HepG2 (cell line): Measurements from ENCODE around the gene IRAK3. TPM values are rescaled to one million over a fixed set of nuclear protein-coding genes. Genes with fewer than 3 reads are reported as not detected.
A peak's percentile ranks its signal among the peaks of the same experiment; 100 is the strongest.

Source experiments
- FOSL2 ChIP-seq: sonication (generic); formaldehyde crosslinking; IDR thresholded peaks from 2 replicates; pipeline ENCODE4 v1.4.0; 2020; ENCODE audit warnings: missing genetic modification reagents
- HOXD1 ChIP-seq: sonication (generic); formaldehyde crosslinking; IDR thresholded peaks from 2 replicates; pipeline ENCODE4 v1.5.0; 2020; ENCODE audit warnings: missing genetic modification reagents
- PHF21A ChIP-seq: sonication (generic); formaldehyde crosslinking; IDR thresholded peaks from 2 replicates; pipeline ENCODE4 v1.5.0; 2020; ENCODE audit warnings: mild to moderate bottlenecking, missing genetic modification reagents
- POLR2A ChIP-seq, 2 experiments: IDR thresholded peaks; 2 replicates each; pipeline ENCODE4 v1.6.1; 2011; ENCODE audit warnings: low read depth in 2 of 2, low read length in 2 of 2, mild to moderate bottlenecking in 1 of 2, moderate library complexity in 1 of 2; ENCODE audit not compliant: insufficient read depth in 1 of 2
- SP4 ChIP-seq: sonication (generic); formaldehyde crosslinking; IDR thresholded peaks from 2 replicates; pipeline ENCODE4 v1.8.1; 2023; ENCODE audit warnings: mild to moderate bottlenecking, missing genetic modification reagents
- STAT5B ChIP-seq: sonication (generic); formaldehyde crosslinking; IDR thresholded peaks from 2 replicates; pipeline ENCODE4 v1.4.0; 2020; ENCODE audit warnings: missing genetic modification reagents
- TAF1 ChIP-seq: sonication (generic); formaldehyde crosslinking; IDR thresholded peaks from 2 replicates; pipeline ENCODE4 v1.4.0; 2020; ENCODE audit warnings: missing genetic modification reagents
- ZBTB7A ChIP-seq: sonication (generic); formaldehyde crosslinking; IDR thresholded peaks from 2 replicates; pipeline ENCODE4 v1.8.0; 2022; ENCODE audit warnings: mild to moderate bottlenecking, missing genetic modification reagents
- polyA plus RNA-seq, 8 experiments: library from polyadenylated mRNA; depleted of rRNA in 3 of 8; stranded (reverse) in 7 of 8; unstranded in 1 of 8; fragments of >200 nt; fragmentation: Illumina TruSeq in 4 of 8; extraction: Trizol in 4 of 8; gene quantifications; 2 replicates each; pipeline versions ENCODE4 v1.2.1 to v1.2.3, GENCODE V29; 2011 to 2016; ENCODE audit warnings: low read depth in 4 of 8, missing spikeins in 1 of 8, mixed read lengths in 1 of 8; ENCODE audit not compliant: insufficient read depth in 1 of 8
- total RNA-seq, 5 experiments: library from RNA; depleted of rRNA; stranded (reverse); fragments of >200 nt; fragmentation: Illumina TruSeq; extraction: Trizol; gene quantifications; 2 replicates each; pipeline ENCODE4 v1.2.3, GENCODE V29; 2016; ENCODE audit warnings: low read depth in 1 of 5
- TF ChIP-seq, protein P1 (sequence below): sonication (generic); formaldehyde crosslinking; IDR thresholded peaks from 2 replicates; pipeline ENCODE4 v1.5.1; 2020; ENCODE audit warnings: mild to moderate bottlenecking, missing genetic modification reagents, moderate library complexity
- TF ChIP-seq, protein P2 (sequence below): sonication (generic); formaldehyde crosslinking; IDR thresholded peaks from 2 replicates; pipeline ENCODE4 v1.5.1; 2020; ENCODE audit warnings: mild to moderate bottlenecking, missing genetic modification reagents
- TF ChIP-seq, protein P3 (sequence below): sonication (generic); formaldehyde crosslinking; IDR thresholded peaks from 2 replicates; pipeline ENCODE4 v1.4.0; 2020; ENCODE audit warnings: missing genetic modification reagents
- TF ChIP-seq, protein P4 (sequence below): sonication (generic); formaldehyde crosslinking; conservative IDR thresholded peaks from 2 replicates; pipeline ENCODE4 v1.8.0; 2022; ENCODE audit warnings: mild to moderate bottlenecking, moderate library complexity, missing genetic modification reagents
- TF ChIP-seq, protein P5 (sequence below): sonication (generic); formaldehyde crosslinking; IDR thresholded peaks from 2 replicates; pipeline ENCODE4 v1.4.0; 2020; ENCODE audit warnings: mild to moderate bottlenecking, low read depth, missing genetic modification reagents
- TF ChIP-seq, protein P6 (sequence below): IDR thresholded peaks from 2 replicates; pipeline ENCODE4 v1.6.1; 2016; ENCODE audit warnings: mild to moderate bottlenecking

Gene IRAK3
- total and polyA plus RNA-seq, 2 of the 13 experiments (the other 11 are each of a cell fraction or from before 2014, with no cell fraction given): 0.01 TPM; not detected in 1

DNA sequence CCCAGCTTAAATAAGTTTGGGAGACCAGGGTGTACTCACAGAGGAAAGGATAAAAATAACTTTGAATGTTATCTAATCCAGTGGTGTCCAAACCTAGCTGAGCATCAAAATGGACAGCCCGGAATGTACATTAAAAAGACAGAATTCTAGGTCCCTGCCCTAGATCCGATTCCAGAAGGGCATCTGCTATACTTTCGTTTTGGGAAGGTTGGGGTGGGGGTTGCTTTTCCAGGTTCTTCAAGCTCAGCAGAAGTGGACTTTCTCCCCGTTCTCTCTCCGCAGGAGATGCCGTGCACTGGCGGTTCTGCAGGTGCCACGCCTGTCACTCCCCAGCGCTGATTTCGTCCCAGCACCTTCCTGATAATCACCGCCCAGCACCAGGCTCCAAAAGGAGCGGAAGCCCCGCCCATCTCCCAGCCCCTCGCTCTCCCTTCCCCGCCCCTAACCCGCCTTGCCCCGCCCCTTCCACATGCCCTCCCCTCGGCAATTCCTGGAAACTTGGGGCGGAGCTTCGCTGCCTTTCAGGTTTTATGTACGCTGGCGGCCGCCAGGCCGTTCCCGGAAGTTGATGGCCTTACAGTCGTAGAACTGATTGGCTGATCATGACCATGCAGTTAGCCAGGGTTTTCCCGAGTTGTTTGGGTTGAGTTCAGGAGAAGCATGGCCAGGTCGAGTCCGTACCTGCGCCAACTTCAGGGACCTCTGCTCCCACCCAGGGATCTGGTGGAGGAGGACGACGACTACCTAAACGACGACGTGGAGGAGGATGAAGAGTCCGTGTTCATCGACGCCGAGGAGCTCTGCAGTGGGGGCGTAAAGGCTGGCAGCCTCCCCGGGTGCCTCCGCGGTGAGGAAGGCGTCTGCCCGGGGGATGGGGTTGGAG, 113.2 kb downstream of the IRAK3 start, which contains the start of gene HELB (continued):
- TF ChIP-seq, protein P1, sequence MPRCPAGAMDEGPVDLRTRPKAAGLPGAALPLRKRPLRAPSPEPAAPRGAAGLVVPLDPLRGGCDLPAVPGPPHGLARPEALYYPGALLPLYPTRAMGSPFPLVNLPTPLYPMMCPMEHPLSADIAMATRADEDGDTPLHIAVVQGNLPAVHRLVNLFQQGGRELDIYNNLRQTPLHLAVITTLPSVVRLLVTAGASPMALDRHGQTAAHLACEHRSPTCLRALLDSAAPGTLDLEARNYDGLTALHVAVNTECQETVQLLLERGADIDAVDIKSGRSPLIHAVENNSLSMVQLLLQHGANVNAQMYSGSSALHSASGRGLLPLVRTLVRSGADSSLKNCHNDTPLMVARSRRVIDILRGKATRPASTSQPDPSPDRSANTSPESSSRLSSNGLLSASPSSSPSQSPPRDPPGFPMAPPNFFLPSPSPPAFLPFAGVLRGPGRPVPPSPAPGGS: 0 out of 2 replicates have a peak, but pooled peaks have one; percentile 22
- TF ChIP-seq, protein P2, sequence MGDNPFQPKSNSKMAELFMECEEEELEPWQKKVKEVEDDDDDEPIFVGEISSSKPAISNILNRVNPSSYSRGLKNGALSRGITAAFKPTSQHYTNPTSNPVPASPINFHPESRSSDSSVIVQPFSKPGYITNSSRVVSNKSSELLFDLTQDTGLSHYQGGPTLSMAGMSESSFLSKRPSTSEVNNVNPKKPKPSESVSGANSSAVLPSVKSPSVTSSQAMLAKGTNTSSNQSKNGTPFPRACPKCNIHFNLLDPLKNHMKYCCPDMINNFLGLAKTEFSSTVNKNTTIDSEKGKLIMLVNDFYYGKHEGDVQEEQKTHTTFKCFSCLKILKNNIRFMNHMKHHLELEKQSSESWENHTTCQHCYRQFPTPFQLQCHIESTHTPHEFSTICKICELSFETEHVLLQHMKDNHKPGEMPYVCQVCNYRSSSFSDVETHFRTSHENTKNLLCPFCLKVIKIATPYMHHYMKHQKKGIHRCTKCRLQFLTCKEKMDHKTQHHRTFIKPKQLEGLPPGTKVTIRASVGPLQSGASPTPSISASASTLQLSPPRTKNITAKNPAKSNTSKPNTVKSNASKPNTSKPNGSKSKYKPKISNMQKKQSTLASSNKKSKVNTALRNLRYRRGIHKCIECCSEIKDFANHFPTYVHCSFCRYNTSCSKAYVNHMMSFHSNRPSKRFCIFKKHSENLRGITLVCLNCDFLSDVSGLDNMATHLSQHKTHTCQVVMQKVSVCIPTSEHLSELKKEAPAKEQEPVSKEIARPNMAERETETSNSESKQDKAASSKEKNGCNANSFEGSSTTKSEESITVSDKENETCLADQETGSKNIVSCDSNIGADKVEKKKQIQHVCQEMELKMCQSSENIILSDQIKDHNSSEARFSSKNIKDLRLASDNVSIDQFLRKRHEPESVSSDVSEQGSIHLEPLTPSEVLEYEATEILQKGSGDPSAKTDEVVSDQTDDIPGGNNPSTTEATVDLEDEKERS (CRISPR knock-in tag): peak; percentile 58; the same call in 1 of the 2 replicates
- peak; percentile 26; the same call in 1 of the 2 replicates for TF ChIP-seq ZBTB7A (CRISPR knock-in tag)
- TF ChIP-seq, protein P3, sequence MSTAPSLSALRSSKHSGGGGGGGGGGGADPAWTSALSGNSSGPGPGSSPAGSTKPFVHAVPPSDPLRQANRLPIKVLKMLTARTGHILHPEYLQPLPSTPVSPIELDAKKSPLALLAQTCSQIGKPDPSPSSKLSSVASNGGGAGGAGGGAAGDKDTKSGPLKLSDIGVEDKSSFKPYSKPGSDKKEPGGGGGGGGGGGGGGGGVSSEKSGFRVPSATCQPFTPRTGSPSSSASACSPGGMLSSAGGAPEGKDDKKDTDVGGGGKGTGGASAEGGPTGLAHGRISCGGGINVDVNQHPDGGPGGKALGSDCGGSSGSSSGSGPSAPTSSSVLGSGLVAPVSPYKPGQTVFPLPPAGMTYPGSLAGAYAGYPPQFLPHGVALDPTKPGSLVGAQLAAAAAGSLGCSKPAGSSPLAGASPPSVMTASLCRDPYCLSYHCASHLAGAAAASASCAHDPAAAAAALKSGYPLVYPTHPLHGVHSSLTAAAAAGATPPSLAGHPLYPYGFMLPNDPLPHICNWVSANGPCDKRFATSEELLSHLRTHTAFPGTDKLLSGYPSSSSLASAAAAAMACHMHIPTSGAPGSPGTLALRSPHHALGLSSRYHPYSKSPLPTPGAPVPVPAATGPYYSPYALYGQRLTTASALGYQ (CRISPR knock-in tag): 0 out of 2 replicates have a peak, but pooled peaks have one; percentile 28
- no peak for TF ChIP-seq STAT5B (CRISPR knock-in tag)
- TF ChIP-seq TAF1 (CRISPR knock-in tag): peak; percentile 82
- TF ChIP-seq, protein P4, sequence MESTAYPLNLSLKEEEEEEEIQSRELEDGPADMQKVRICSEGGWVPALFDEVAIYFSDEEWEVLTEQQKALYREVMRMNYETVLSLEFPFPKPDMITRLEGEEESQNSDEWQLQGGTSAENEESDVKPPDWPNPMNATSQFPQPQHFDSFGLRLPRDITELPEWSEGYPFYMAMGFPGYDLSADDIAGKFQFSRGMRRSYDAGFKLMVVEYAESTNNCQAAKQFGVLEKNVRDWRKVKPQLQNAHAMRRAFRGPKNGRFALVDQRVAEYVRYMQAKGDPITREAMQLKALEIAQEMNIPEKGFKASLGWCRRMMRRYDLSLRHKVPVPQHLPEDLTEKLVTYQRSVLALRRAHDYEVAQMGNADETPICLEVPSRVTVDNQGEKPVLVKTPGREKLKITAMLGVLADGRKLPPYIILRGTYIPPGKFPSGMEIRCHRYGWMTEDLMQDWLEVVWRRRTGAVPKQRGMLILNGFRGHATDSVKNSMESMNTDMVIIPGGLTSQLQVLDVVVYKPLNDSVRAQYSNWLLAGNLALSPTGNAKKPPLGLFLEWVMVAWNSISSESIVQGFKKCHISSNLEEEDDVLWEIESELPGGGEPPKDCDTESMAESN: 0 out of 2 replicates have a peak, but pooled peaks have one; percentile 46
- TF ChIP-seq PHF21A (CRISPR knock-in tag): peak; percentile 64; the same call in 1 of the 2 replicates
- peak; percentile 86 to 88 for TF ChIP-seq POLR2A (IDR thresholded peaks at IDR 0.05; ENCODE audit: insufficient read depth in 1 of 2, low read depth in 2 of 2, low read length in 2 of 2)
- no peak for TF ChIP-seq HOXD1
- TF ChIP-seq, protein P5, sequence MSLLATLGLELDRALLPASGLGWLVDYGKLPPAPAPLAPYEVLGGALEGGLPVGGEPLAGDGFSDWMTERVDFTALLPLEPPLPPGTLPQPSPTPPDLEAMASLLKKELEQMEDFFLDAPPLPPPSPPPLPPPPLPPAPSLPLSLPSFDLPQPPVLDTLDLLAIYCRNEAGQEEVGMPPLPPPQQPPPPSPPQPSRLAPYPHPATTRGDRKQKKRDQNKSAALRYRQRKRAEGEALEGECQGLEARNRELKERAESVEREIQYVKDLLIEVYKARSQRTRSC (CRISPR knock-in tag): peak; percentile 21; the same call in 1 of the 2 replicates
- TF ChIP-seq, protein P6, sequence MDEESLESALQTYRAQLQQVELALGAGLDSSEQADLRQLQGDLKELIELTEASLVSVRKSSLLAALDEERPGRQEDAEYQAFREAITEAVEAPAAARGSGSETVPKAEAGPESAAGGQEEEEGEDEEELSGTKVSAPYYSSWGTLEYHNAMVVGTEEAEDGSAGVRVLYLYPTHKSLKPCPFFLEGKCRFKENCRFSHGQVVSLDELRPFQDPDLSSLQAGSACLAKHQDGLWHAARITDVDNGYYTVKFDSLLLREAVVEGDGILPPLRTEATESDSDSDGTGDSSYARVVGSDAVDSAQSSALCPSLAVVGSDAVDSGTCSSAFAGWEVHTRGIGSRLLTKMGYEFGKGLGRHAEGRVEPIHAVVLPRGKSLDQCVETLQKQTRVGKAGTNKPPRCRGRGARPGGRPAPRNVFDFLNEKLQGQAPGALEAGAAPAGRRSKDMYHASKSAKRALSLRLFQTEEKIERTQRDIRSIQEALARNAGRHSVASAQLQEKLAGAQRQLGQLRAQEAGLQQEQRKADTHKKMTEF (CRISPR knock-in tag): peak; percentile 58
- peak; percentile 83 for TF ChIP-seq SP4 (CRISPR knock-in tag)
- TF ChIP-seq FOSL2: peak; percentile 26; the same call in 1 of the 2 replicates
